Lower lobe of right lung (tissue), 2 donors: ENCODE measurements around the gene E2F3. TPM values are rescaled to one million over a fixed set of nuclear protein-coding genes. Genes with fewer than 3 reads are reported as not detected.

Experiments used
- ATAC-seq, 2 donors: fragments of 200-7000 bp; cut with Tn5 transposase; one replicate each; pipeline ENCODE4 v1.9.1; 2020 to 2022; ENCODE audit warnings: mild to moderate bottlenecking in 2 of 2, moderate library complexity in 2 of 2
- DNase-seq: peaks from one replicate; pipeline ENCODE4 v3.0.0-alpha.2; 2020
- H3K27ac ChIP-seq: fragments of 200-600 bp; one replicate; pipeline ENCODE4 v1.8.0; 2022
- H3K27me3 ChIP-seq: fragments of 200-600 bp; one replicate; pipeline ENCODE4 v1.8.0; 2022; ENCODE audit warnings: low read depth
- H3K36me3 ChIP-seq: fragments of 200-600 bp; one replicate; pipeline ENCODE4 v1.8.0; 2022; ENCODE audit warnings: mild to moderate bottlenecking
- H3K4me1 ChIP-seq: fragments of 200-600 bp; one replicate; pipeline ENCODE4 v1.8.0; 2022
- H3K4me3 ChIP-seq: fragments of 200-600 bp; one replicate; pipeline ENCODE4 v1.8.0; 2022; ENCODE audit warnings: mild to moderate bottlenecking
- H3K9me3 ChIP-seq: fragments of 200-600 bp; one replicate; pipeline ENCODE4 v1.8.0; 2022
- CTCF ChIP-seq: fragments of 200-600 bp; IDR thresholded peaks from one replicate; pipeline ENCODE4 v1.8.0; 2022; ENCODE audit warnings: antibody characterized with exemption, mild to moderate bottlenecking
- intact Hi-C: fragments of 100-400 bp; cut with DNase I; formaldehyde crosslinking; loops from one replicate; pipeline ENCODE4 v1.11.0; 2022
- total RNA-seq: library from RNA; stranded (reverse); fragmentation: NEBNext Ultra II Directional; extraction: Animal tissue kit (Norgen Biotek cat#: 25700); gene quantifications from one replicate; pipeline ENCODE4 v1.2.1, GENCODE V29; 2021
- donor health status: DM: no; HTN: yes; CAD: no; lungs with severe emphysema.

The E2F3 gene
- total RNA-seq, 1 donor from 2014 or later: 9.8 TPM

GRCh38 chr6:20370393-20370792, 31.3 kb upstream of the E2F3 start:
- H3K4me1 ChIP-seq: no peaks in the 10 kb centered on the region
- no peak for ATAC-seq
- no peaks in the 10 kb centered on the region for H3K36me3 ChIP-seq
- DNase-seq: no peak
- no peaks in the 10 kb centered on the region for H3K27me3 ChIP-seq
- no peak overlapping the region for H3K27ac ChIP-seq
- no peak overlapping the region for H3K4me3 ChIP-seq
- no peak for TF ChIP-seq CTCF
- no peaks in the 10 kb centered on the region for H3K9me3 ChIP-seq
- intact Hi-C loops: no loop called here

GRCh38 chr6:20370801-20371200, 30.9 kb upstream of the E2F3 start:
- H3K27ac ChIP-seq: no peak overlapping the region
- intact Hi-C loops: no loop called here
- DNase-seq (no peak), ATAC-seq (no peak)
- H3K4me3 ChIP-seq: no peak overlapping the region
- H3K9me3 ChIP-seq: no peaks in the 10 kb centered on the region
- no peaks in the 10 kb centered on the region for H3K36me3 ChIP-seq
- no peaks in the 10 kb centered on the region for H3K4me1 ChIP-seq
- H3K27me3 ChIP-seq: no peaks in the 10 kb centered on the region
- no peak for TF ChIP-seq CTCF

GRCh38 chr6:20375436-20375835, 26.2 kb upstream of the E2F3 start:
- H3K36me3 ChIP-seq: no peaks in the 10 kb centered on the region
- H3K27me3 ChIP-seq: no peaks in the 10 kb centered on the region
- TF ChIP-seq CTCF: no peak
- H3K4me3 ChIP-seq: no peak overlapping the region
- no peaks in the 10 kb centered on the region for H3K4me1 ChIP-seq
- no peak overlapping the region for H3K27ac ChIP-seq
- DNase-seq (no peak), ATAC-seq (no peak)
- intact Hi-C loops: no loop called here
- H3K9me3 ChIP-seq: no peaks in the 10 kb centered on the region

DNA sequence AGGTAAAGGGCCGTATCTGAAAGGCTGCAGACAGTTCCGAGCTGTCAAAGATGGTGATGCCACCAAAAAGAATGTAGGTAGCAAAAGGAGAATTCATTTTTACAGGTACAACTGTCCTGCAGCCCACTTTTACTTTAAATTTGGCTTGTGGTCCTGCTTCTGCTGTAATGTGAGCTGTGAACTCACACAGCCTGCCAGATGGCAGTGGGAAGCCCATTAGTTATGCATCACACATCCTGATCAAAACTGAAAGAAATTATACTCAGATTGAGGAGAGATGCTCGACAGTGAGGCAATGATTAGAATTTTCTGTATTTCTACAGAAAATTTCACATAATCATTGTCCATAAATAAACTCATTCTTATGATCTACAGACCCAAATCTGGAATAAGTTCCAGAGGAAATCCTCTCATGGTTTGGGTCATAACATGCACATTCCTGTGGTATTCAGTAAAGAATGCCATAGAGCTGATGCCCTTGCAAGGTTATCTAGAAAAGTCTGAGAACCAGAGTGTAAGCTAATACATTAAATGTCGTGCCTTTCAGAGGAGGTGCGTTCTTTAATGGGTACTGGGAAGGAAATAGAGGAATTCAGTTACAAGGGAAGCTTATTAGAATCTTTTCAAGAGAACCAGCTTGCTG, 23.9 kb upstream of the E2F3 start:
- intact Hi-C loops: no loop called here
- no peak for TF ChIP-seq CTCF

DNA sequence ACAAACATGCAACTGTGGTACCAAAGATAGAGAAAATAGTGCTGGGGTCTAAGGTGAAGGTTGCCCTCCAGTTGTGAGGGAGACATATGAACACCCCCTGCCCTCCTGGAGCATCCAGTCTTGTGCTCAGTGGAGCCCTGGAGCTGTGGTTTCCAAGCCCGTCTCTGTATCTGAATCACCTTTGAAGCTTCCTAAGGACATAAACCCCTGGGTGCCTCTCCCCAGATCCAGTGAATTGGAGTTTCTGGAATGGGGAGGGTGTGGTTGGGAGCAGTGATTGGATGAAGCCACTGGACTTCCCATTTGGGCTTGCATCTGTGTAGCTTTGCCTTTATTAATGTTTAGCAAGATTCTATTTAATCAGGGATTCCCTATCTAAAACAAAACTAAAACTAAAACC, 22.4 kb upstream of the E2F3 start:
- no peaks in the 10 kb centered on the region for H3K4me1 ChIP-seq
- no peak overlapping the region for H3K27ac ChIP-seq
- intact Hi-C loops: no loop called here
- ATAC-seq (no peak), DNase-seq (no peak)
- H3K36me3 ChIP-seq: no peaks in the 10 kb centered on the region
- no peak for TF ChIP-seq CTCF
- H3K4me3 ChIP-seq: no peak overlapping the region
- no peaks in the 10 kb centered on the region for H3K9me3 ChIP-seq
- no peaks in the 10 kb centered on the region for H3K27me3 ChIP-seq

More for the DNA sequence above, 23.9 kb upstream of the E2F3 start:
- H3K27me3 ChIP-seq: no peaks in the 10 kb centered on the region
- no peaks in the 10 kb centered on the region for H3K36me3 ChIP-seq
- no peak overlapping the region for H3K27ac ChIP-seq
- H3K4me3 ChIP-seq: no peak overlapping the region
- H3K4me1 ChIP-seq: no peaks in the 10 kb centered on the region
- no peak for DNase-seq
- no peak for ATAC-seq
- no peaks in the 10 kb centered on the region for H3K9me3 ChIP-seq

GRCh38 chr6:20386218-20386617, 15.5 kb upstream of the E2F3 start:
- H3K27me3 ChIP-seq: no peaks in the 10 kb centered on the region
- no peak for ATAC-seq
- intact Hi-C loops: no loop called here
- no peak for TF ChIP-seq CTCF
- H3K4me1 ChIP-seq: no peaks in the 10 kb centered on the region
- no peaks in the 10 kb centered on the region for H3K9me3 ChIP-seq
- no peaks in the 10 kb centered on the region for H3K36me3 ChIP-seq
- no peak overlapping the region for H3K4me3 ChIP-seq
- no peak for DNase-seq
- H3K27ac ChIP-seq: no peak overlapping the region
